Stimulated activated memory B cell treated with anti-CD40 and anti-IgM and Interleukin-4, amounts not matched to agents 10 μg/mL and 1 μg/mL and 100 μg/mL, for 72 hours (primary cell): ENCODE measurements around the gene COL9A3.

Experiments
- ATAC-seq: fragments of 150-1000 bp; cut with Tn5 transposase; 2 replicates; pipeline ENCODE4 v1.10.0; 2021
- H3K27ac Mint-ChIP-seq: one replicate; pipeline ENCODE4 v1.8.0; 2022; ENCODE audit warnings: mild to moderate bottlenecking, mixed read lengths
- H3K27me3 Mint-ChIP-seq: one replicate; pipeline ENCODE4 v1.8.0; 2022; ENCODE audit warnings: mixed read lengths
- H3K36me3 Mint-ChIP-seq: one replicate; pipeline ENCODE4 v1.8.0; 2022; ENCODE audit warnings: mixed read lengths
- H3K4me1 Mint-ChIP-seq: one replicate; pipeline ENCODE4 v1.8.0; 2022; ENCODE audit warnings: mixed read lengths
- H3K4me3 Mint-ChIP-seq: one replicate; pipeline ENCODE4 v1.8.0; 2022; ENCODE audit warnings: mild to moderate bottlenecking, moderate library complexity, mixed read lengths
- H3K9me3 Mint-ChIP-seq: one replicate; pipeline ENCODE4 v1.8.0; 2022; ENCODE audit warnings: mixed read lengths

Gene COL9A3

DNA sequence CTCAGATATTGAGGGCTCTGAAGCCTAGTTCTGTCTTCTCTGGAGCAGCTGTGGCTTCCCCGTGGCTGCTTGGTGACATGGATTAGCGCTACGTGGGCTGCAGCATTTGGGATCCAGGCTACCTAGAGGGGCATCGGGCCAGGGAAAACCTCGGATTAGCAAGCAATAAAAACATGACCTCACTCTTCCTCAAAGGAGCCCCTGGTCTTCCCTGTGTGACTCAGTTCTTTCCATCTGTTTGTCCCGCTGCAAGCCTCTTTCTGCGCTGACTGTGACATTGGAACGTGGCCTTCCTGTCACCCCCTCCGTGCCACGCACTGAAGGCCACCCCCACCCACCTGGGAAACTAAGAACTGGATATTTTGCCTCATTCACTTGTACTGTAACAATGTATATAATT, 17.0 kb upstream of the COL9A3 start:
- no peak overlapping the region for H3K4me3 Mint-ChIP-seq
- no peaks in the 10 kb centered on the region for H3K27me3 Mint-ChIP-seq
- peaks cover 29% of the 10 kb centered on the region for H3K36me3 Mint-ChIP-seq
- H3K27ac Mint-ChIP-seq: no peak overlapping the region
- peaks cover 40% of the 10 kb centered on the region for H3K4me1 Mint-ChIP-seq
- H3K9me3 Mint-ChIP-seq: no peaks in the 10 kb centered on the region
- no peak for ATAC-seq

DNA sequence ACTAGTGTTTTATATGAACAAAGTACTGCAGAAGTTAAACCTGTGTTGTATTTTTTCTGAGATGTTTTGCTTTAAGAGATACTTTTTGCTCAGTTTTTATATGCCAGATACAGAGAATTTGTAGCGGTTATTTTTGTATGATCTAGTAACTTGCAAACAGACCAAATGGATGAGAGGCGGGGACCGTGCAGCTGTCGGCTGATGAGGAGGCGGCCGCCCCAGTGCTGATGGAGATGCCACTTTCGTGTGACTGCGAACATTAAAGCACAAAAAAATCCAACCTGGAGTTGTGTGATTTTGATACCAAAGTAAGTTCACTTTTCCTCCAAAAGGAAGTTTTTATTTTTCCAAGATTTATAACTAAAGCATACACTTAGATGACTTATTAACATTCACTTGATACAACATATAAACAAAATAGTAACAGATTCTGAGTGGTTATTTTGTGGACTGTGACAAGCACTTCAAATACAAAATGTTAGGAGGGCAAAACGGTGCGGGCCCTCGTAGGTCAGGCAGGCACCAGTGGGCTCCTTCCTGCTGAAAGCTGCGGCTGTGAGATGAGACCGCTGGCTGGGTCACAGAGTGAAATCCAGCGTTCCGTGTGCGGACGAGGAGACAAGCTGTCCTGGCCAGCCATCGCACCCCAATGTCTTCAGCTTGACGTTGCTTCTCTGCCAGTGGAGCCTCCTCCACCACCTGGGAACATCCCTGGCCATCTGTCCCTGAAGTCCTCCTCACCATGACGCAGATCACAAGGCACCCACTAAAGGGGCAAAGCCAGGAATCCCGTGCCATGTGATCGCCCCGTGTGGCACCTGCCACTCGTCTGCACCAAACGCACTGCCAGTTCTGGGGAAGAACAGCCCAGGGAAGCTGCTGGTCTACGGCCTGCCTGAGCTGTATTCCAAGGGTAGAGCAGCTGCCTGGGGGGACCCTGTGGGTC, 16.3 kb upstream of the COL9A3 start:
- no peaks in the 10 kb centered on the region for H3K9me3 Mint-ChIP-seq
- no peak overlapping the region for H3K4me3 Mint-ChIP-seq
- H3K27me3 Mint-ChIP-seq: no peaks in the 10 kb centered on the region
- H3K36me3 Mint-ChIP-seq: peaks cover 29% of the 10 kb centered on the region
- no peak overlapping the region for H3K27ac Mint-ChIP-seq
- peaks cover 43% of the 10 kb centered on the region for H3K4me1 Mint-ChIP-seq
- ATAC-seq: no peak

DNA sequence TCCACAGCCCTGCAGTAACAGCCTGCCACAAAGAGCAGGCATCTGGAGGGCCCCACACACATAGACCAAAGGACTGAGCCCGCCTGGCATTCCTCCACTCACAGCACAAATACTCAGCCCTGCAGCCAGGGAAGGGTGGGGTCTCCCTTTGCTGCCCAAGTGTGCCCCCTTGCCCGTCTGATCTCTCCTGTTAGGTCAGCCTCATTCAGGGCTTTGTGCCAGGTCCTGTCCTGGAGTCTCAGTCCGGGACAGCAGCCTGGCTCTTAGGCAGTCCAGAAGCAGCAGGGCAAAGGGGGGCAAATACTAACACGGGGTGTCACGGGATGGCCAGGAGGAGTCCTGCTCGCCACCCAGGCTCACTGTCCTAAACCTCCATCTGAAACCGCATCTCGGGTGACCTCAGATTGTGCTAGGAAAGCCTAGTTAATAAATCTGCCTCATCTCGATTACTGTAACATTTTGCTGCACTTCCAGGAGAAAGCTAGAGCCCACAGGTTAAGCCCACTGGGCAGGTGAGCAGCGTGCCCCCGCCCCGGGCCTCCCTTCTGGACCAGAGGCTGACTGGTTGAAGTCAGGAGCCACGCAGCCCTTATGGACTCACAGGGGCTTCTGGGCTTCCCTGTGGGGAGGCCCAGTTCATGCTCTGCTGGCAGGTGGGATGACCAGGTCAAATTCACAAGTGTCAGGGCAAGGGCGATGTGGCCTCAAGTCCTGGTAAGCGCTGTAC, 15.4 kb upstream of the COL9A3 start:
- peaks cover 46% of the 10 kb centered on the region for H3K4me1 Mint-ChIP-seq
- no peaks in the 10 kb centered on the region for H3K27me3 Mint-ChIP-seq
- H3K27ac Mint-ChIP-seq: no peak overlapping the region
- no peaks in the 10 kb centered on the region for H3K9me3 Mint-ChIP-seq
- ATAC-seq: no peak
- no peak overlapping the region for H3K4me3 Mint-ChIP-seq
- H3K36me3 Mint-ChIP-seq: peaks cover 29% of the 10 kb centered on the region

DNA sequence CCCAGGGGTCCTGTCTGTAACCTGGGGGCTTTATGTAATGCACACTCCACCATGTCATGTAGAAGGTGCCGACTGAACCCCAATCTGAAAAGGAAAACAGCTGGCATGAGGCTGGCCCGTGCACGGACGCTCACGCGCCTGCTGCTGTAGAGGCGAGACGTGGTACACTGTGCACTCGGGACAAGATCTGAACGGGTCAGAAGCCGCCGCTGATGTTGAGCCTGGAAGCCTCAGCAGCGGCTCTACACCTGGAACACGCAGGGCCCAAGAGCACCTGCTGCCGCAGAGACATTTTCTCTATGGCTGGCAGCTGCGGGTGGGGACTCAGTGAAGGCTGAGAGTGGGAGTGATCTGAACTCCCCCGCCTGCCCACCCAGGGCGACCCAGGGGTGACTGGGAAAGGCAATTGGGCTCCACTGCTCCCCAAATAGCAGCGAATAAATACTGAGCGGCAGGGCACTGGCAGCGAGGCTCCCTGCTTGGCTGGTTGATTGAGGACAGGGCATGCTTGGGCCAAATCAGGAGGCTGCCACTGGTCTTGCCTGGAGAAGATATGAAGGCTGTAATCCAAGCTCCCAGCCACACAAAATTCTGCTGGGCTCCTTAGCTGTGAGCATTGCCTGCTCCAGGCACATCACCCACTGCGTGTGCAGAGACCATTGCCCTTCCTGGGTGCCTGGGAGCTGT, 14.7 kb upstream of the COL9A3 start:
- no peak for ATAC-seq
- H3K36me3 Mint-ChIP-seq: peaks cover 35% of the 10 kb centered on the region
- no peaks in the 10 kb centered on the region for H3K27me3 Mint-ChIP-seq
- no peaks in the 10 kb centered on the region for H3K9me3 Mint-ChIP-seq
- peaks cover 49% of the 10 kb centered on the region for H3K4me1 Mint-ChIP-seq
- H3K27ac Mint-ChIP-seq: no peak overlapping the region
- H3K4me3 Mint-ChIP-seq: no peak overlapping the region

DNA sequence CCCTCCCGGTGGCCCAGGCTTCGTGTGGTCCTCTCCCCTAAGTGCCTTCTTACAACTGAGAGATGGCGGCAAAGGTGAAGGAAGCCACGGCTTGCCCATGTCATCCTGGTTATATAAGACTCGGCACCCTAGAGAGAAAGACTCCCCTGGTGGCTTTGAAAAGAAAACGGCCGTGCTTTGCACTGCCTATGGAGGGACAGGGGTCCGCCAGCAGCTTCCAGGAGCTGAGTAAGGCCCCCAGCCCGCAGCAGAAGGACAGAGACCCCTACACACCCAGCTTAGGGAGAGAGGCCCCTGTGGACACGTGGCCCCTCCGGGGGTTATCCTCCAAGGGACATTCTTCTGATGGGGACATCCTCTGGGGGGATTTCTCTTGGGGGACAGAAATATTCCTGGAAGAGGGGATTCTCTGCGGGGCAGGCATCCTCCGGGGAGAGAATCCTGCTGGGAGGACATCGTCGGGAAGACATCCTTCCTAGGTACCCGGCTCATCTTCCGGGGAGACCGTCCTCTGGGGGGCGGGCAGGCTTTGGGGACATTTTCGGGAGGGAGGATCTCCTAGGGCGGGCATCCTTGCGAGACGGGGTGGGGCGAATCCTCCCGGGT, 12.7 kb upstream of the COL9A3 start:
- H3K9me3 Mint-ChIP-seq: no peaks in the 10 kb centered on the region
- peak overlapping the region; percentile 93 for H3K27ac Mint-ChIP-seq
- H3K4me3 Mint-ChIP-seq: peak overlapping the region; percentile 84
- peaks cover 42% of the 10 kb centered on the region for H3K4me1 Mint-ChIP-seq
- peaks cover 30% of the 10 kb centered on the region for H3K36me3 Mint-ChIP-seq
- ATAC-seq: peak; percentile 5
- no peaks in the 10 kb centered on the region for H3K27me3 Mint-ChIP-seq

DNA sequence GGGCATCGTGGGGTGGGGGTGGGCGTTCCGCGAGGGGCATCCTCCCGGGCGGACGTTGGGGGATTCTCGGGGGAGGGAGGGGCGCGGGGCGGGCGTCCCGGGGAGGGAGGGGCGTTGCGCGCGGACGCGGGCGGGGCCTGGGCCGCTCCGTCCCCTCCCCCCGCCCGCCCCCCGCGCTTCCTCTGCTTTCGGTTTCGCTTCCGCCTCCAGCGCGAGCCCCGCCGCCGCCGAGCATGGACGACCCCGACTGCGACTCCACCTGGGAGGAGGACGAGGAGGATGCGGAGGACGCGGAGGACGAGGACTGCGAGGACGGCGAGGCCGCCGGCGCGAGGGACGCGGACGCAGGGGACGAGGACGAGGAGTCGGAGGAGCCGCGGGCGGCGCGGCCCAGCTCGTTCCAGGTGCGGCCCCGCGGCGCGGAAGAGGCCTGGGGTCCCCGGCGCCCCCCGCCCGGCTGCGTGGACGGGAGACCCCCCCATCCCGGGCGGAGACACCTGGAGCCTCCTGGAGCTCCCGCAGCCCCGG, 12.2 kb upstream of the COL9A3 start, which contains the start of gene OGFR:
TSS of gene OGFR (plus strand) at position 209 of the 528 bp plus-strand sequence. CDS start at position 234, 25 bp downstream.
- Mint-ChIP-seq H3K27ac (peak within 1 kb of the TSS; percentile 93), H3K36me3 (peaks cover 30% of the 10 kb centered on the region), H3K4me3 (peak within 1 kb of the TSS; percentile 88), H3K4me1 (peaks cover 40% of the 10 kb centered on the region), H3K9me3 (no peaks in the 10 kb centered on the region), H3K27me3 (no peaks in the 10 kb centered on the region)
- peak; percentile 72 for ATAC-seq

DNA sequence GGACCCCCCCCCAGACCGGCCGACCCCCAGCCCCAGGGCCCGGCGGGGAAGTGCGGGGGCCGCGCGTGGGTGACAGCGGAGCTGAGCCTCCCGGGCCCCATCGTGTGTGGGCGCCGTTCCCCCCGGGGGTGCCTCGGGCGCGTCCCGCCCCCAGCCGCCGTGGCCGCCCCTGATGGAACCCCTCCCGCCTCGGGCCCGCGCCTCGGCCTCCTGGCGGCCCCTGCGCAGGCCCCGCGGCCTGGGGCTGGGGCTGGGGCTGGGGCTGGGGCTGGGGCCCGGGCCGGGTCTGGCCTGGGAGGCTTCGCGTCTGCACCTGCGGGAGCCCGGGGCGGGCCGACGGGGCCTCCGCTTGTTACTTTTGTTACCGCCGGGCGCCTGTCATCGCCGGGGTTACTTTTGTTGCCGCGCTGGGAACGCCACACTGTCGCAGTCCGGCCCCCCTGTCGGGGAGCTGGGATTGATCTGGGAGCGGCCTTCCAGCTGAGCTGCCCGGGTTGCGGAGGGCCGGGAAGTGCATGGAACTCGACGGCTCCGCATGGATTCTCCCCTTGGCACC, 11.6 kb upstream of the COL9A3 start:
- peak overlapping the region; percentile 87 for H3K4me3 Mint-ChIP-seq
- H3K9me3 Mint-ChIP-seq: no peaks in the 10 kb centered on the region
- peak; percentile 72 for ATAC-seq
- H3K27me3 Mint-ChIP-seq: no peaks in the 10 kb centered on the region
- H3K27ac Mint-ChIP-seq: peak overlapping the region; percentile 93
- peaks cover 30% of the 10 kb centered on the region for H3K36me3 Mint-ChIP-seq
- H3K4me1 Mint-ChIP-seq: peaks cover 40% of the 10 kb centered on the region

DNA sequence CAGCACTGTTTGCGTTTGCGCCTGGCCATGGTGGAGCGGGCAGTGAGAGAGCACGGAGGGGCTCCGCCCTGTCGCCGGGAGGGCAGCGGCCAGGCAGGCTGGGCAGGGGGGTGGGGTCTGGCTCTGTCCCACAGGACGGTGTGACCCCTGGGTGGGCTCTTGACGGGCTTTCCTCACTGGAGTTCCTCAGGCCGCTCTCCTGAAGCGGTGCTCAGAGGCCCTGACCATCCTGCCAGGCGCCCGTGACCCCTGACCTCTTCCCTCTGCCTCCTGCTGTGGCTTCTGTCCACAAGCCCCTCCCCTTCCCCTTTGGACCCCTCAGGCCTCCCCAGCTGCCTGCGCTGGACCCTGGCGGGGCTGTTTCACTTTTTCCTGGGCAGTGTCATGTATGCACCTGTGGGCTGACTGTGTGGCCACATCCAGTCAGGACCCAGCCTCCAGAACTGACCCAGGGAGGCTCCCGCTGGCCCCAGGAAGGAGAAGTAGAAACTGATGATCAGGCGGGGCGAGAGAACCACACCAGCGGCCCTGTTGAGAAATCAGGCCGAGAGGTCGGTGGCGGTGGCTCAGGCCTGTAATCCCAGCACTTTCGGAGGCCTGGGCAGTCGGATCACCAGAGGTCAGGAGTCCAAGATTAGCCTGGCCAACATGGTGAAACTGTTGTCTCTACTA, 11.0 kb upstream of the COL9A3 start:
- Mint-ChIP-seq H3K27ac (peak overlapping the region; percentile 93), H3K4me3 (peak overlapping the region; percentile 87), H3K9me3 (no peaks in the 10 kb centered on the region), H3K4me1 (peaks cover 40% of the 10 kb centered on the region), H3K36me3 (peaks cover 31% of the 10 kb centered on the region), H3K27me3 (no peaks in the 10 kb centered on the region)
- no peak for ATAC-seq

DNA sequence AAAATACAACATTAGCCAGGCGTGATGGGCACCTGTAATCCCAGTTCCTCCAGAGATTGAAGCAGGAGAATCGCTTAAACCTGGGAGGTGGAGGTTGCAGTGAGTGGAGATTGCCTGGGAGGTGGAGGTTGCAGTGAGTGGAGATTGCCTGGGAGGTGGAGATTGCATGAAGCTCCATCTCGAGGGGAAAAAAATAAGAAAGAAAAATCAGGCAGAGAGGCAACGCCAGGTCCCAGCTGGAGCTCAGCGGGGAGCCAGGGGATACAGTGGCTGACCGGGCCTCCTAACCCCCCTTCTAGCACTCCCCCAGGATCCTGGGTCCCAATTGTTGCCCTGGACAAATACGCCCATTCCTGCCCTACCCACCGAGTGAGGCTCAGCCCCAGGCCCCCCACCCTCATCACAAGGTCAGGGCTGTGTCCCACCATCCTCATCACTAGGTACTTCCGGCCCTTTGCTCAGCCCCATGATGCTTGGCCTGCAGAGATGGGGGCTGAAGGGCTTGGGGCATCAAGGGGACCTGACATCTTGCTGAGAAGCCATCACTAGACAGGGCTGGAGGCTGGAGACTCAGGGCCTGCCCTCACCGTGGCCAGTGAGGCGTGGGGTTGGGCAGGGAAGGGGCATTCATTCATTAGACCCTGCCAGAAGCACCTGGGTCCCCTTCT, 10.3 kb upstream of the COL9A3 start:
- H3K4me3 Mint-ChIP-seq: peak overlapping the region; percentile 87
- no peaks in the 10 kb centered on the region for H3K9me3 Mint-ChIP-seq

DNA sequence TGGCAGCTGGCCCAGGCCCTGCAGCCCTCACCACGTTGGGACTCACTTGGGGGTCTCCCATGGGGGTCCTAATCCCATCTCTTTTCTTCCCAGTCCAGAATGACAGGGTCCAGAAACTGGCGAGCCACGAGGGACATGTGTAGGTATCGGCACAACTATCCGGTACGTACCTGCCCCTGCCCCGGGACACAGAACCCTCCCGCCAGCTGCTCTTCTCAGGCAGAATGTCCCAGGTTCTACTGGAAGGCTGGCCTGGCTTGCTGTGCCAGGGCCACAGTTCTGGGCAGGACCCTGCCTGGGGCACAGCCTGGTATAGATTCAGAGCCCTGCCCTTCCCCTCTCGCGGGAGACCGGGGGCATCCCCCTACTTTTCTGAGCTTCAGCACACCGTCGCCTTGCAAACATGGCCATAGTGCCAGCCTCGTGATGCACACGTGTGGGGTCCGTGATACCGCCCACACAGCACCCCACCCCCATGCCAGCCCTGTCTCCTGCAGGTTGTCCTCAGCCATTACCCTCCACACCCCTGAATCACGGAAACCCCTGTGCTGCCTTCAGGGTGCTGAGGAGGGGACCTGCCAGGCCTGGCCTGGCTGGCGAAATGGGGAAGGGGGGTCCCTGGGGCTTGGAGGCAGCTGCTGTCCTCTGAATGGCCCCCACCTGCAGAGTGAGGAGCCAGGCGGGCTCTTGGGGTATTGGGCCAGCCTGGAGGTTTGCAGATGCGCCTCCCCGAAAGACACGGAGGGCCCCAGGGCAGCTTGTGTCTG, 9.2 kb upstream of the COL9A3 start:
- Mint-ChIP-seq H3K9me3 (no peaks in the 10 kb centered on the region), H3K4me1 (peaks cover 46% of the 10 kb centered on the region), H3K27me3 (no peaks in the 10 kb centered on the region), H3K36me3 (peaks cover 48% of the 10 kb centered on the region), H3K4me3 (no peak overlapping the region), H3K27ac (no peak overlapping the region)
- no peak for ATAC-seq

More for the DNA sequence above, 10.3 kb upstream of the COL9A3 start:
- Mint-ChIP-seq H3K27me3 (no peaks in the 10 kb centered on the region), H3K36me3 (peaks cover 37% of the 10 kb centered on the region), H3K4me1 (peaks cover 40% of the 10 kb centered on the region), H3K27ac (peak overlapping the region; percentile 93)
- no peak for ATAC-seq

DNA sequence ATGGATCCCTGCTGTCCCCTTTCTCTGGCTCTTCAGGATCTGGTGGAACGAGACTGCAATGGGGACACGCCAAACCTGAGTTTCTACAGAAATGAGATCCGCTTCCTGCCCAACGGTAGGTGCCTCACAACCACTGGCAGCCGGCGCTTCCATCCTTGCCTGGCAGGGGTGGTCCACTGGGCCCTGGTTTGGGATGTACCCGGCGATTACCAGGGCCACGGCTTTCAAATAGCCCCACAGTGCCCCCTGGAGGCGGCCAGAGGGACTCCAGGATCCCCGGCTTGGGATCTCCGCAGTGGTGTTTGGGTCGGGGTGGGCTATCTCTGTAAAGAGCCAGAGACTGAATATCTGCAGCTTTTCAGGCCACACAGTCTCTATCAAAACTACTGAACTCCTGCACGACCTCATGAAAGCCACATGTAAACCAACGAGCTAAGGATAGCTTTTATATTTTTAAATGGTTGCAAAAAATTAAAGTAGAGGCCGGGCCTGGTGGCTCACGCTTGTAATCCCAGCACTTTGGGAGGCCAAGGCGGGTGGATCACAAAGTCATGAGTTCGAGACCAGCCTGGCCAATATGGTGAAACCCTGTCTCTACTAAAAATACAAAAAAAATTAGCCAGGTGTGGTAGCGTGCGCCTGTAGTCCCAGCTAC, 8.5 kb upstream of the COL9A3 start:
- Mint-ChIP-seq H3K4me1 (peaks cover 46% of the 10 kb centered on the region), H3K27ac (no peak overlapping the region), H3K4me3 (no peak overlapping the region), H3K27me3 (no peaks in the 10 kb centered on the region), H3K9me3 (no peaks in the 10 kb centered on the region), H3K36me3 (peaks cover 52% of the 10 kb centered on the region)
- no peak for ATAC-seq

DNA sequence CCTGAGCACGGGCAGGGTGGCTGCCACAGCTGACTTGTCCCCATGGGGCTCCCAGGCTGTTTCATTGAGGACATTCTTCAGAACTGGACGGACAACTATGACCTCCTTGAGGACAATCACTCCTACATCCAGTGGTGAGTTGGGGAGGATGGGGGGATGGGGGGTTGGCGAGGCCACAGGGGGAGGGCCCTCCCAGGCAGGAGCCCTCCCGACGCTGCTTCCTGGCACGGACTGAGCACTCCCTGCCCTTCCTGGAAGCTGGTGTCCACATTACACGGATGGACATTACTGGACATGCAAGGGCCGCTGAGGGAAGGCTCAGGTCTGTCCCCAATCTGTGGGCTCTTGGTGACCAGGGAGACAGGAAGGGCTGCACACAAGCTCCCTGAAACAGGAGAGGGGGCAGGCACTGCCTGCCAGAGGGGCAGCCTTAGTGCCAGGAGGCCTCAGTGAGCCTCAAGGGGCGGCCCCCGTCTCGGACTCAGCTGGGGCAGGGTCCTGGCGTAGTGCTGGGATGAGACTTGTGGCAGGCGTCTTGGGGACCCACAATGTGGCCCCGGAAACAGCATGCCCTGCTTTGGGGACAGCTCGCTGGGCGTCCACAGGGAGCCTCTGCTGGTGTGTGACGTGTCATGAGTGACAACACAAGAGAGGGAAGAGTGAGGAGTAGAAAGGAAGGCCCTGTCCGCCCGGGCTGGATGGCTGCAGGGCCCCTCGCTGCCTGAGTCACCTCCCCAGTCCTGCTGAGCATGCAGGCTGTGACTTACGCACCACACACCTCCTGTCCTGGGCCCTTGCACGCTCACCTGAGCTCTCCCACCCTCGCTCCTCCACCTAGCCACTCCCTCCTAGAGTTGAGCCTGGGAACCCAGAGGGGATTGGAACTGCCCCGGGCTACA, 7.1 kb upstream of the COL9A3 start:
- peaks cover 52% of the 10 kb centered on the region for H3K36me3 Mint-ChIP-seq

More for the DNA sequence above, 7.1 kb upstream of the COL9A3 start:
- no peaks in the 10 kb centered on the region for H3K9me3 Mint-ChIP-seq
- no peak overlapping the region for H3K4me3 Mint-ChIP-seq
- H3K27ac Mint-ChIP-seq: no peak overlapping the region
- peaks cover 46% of the 10 kb centered on the region for H3K4me1 Mint-ChIP-seq
- peaks cover 6% of the 10 kb centered on the region for H3K27me3 Mint-ChIP-seq
- ATAC-seq: no peak
